ENCODE data around the gene RAB40C. TPM values are rescaled to one million over a fixed set of nuclear protein-coding genes. Genes with fewer than 3 reads are reported as not detected.

RAB40C gene
- total RNA-seq, 1 donor from 2014 or later, result 17.6 TPM

DNA sequence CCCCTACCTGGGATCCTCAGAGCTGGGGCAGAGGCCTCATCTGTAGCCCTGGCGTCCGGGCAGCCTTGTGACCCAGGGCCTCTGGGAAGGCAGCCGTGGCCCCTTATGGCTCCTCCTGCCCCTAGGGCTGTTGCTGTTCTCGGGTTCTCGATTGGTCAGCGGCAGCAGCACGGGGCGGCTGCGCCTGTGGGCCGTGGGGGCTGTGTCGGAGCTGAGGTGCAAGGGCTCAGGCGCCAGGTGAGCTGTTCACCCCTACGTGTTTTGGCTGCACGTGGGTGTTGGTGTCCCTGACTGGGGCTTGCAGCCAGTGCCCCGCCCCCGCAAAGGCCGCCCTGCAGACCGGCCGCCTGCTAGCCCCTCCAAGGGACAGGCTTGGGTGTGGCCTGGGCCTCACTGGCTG is 72.2 kb downstream of the RAB40C start:
- intact Hi-C loops (cut with micrococcal nuclease), result loop anchor here (10.0 kb wide), 1 partner anchor 277 kb away; the partner anchor contains the start of gene PGAP6

DNA sequence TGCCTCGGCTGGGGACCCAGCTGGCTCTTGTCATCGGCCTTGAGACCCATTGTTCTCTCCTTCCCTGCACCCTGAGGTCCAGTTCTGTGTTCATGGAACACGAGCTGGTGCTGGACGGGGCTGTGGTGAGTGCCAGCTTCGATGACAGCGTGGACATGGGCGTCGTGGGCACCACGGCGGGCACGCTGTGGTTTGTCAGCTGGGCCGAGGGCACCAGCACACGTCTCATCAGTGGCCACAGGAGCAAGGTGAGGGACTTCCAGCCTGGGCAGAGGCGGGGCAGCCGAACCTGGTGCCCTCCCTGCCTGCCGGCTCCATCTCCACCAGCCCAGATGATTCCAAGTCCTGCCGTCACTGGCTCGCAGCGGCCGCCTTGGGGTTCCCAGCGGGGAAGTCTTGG is 72.7 kb downstream of the RAB40C start:
- intact Hi-C loops (cut with micrococcal nuclease), result loop anchor here (10.0 kb wide), 1 partner anchor 278 kb away; the partner anchor contains the start of gene PGAP6

DNA sequence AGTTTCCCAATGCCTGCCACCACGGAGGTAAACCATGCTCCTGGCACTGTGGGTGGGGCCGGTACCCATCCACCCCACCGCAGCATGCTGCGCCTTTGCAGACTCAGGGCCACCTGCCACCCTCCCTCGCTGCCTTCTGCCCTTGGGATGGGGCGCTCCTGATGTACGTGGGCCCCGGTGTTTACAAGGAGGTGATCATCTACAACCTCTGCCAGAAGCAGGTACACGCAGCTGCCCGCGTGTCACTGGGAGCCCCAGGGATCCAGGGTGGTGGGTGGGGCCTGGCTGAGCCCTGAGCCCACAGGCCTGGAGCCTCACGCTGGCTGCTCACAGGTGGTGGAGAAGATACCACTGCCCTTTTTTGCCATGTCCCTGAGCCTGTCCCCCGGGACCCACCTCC is 76.7 kb downstream of the RAB40C start:
- intact Hi-C loops (cut with micrococcal nuclease), result loop anchor here (5.0 to 10.0 kb wide), 2 partner anchors 139 to 282 kb away; partner anchors contain the start of genes CAPN15 and PGAP6

DNA sequence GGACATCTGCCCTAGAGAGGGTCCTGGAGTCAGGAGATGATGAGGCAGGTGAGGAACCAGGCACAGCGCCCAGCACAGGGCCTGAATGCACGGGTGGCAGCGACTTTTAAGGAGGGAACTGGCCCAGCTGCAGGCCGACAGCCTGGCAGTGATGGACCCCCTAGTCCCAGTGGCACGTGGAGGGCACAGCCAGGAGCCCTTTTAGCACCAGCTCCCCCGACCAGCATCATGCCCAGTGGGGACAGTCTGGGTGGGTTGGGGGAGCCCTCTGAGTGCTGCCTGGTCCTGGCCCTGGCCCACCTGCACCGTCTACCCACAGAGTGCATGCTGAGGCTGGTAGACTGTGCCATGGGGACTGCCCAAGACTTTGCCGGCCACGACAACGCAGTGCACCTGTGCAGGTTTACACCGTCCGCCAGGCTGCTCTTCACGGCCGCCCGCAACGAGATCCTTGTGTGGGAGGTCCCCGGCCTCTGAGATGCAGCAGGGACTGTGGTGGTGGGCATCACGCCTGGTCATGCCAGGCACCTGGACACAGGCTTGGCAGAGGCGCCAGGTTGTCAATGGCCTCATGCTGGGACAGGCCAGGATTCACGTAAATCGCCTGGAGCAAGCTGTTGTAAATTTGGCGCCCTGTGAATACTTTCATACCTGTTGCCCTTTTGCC is 77.4 kb downstream of the RAB40C start:
- intact Hi-C loops (cut with micrococcal nuclease), result loop anchor here (5.0 to 10.0 kb wide), 2 partner anchors 140 to 282 kb away; partner anchors contain the start of genes CAPN15 and PGAP6

DNA sequence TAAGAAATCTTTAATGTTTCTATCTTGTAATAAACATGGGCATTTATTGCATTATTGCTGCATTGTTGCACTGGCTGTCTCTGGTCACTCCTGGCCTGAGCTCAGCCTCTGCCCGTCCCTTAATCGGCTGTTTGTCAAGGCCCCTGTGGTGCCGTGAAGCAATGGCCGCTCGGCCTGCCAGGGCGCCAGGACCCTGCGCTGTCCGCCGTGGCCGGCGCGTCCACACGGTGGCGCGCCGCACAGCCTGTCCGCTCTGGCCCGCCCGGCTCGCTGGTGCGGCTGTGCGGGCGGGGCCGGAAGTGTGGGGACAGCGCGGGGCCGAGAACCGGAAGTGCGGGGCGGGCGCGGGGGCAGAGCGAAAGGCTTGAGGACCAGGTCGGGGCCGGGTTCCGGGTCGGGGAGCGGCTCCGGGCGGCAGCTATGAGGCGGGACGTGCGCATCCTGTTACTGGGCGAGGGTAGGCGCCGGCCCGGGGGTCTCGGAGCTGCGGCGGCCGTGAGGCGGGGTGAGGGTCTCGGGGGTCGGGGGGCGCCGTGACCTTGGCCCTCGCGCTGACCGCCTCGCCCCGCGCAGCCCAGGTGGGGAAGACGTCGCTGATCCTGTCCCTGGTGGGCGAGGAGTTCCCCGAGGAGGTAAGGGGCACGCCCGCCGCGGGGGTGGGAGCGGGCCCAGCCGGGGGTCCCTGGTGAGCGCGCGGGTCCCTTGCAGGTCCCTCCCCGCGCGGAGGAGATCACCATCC is 78.1 kb downstream of the RAB40C start, which contains the start of gene RHOT2:
Gene RHOT2 (plus strand): TSS at position 353 of the 739 bp plus-strand sequence. CDS start 68 bp downstream, at position 421.
- intact Hi-C loops (cut with micrococcal nuclease), result loop anchor here (1.0 to 10.0 kb wide), 6 partner anchors 11 to 283 kb away; partner anchors contain the start of genes CAPN15, JMJD8, PGAP6 and WDR90

DNA sequence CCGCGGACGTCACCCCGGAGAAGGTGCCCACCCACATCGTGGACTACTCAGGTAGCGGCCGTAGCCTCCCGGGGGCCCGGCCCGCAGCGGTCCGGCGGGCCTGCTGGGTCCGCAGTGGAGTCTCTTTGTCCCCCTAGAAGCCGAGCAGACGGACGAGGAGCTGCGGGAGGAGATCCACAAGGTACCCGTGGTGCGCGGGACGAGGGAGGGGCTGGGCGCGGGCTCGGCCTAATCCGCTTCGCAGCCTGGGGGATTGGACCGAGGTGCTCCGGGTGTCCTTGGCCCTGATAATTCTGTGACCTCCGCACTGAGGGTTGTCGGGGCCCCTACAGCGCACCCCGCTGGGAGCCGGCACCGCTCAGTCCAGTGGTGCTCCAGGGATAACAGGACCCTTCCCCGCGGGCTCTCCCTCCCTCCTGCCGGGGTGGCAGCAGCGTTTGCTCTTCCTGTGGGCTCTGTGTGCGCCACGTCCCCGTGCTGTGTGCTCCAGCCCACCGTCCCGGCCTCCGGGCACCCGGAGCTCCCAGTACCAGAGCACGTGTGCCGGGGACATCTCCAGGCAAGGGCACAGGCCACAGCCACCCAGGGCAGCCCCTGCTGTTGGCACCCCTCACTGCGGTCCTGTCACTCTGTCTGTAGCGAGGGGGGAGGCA is 78.8 kb downstream of the RAB40C start:
- intact Hi-C loops (cut with micrococcal nuclease), result loop anchor here (1.0 to 10.0 kb wide), 6 partner anchors 11 to 284 kb away; partner anchors contain the start of genes CAPN15, JMJD8, PGAP6 and WDR90

DNA sequence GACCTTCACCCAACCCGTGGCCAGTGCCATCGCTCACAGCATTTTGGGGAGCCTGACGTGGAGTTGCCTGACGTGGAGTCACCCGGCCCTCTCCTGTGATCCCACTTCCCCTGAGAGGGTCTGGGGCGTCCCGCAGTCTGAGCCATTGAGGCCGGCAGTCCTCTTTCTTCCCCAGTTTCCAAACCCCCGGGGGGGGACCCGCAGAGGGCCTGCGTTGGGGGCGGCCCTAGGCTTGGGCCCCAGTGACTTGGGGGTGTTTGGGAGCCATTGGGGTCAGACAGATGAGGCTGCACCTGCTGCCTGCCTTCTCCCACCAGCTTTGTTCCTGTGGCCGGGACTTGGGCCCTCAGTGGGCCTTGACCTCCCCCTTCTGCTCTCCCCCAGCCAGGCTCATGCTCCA is 79.8 kb downstream of the RAB40C start:
- intact Hi-C loops (cut with micrococcal nuclease), result loop anchor here (5.0 to 10.0 kb wide), 2 partner anchors 142 to 285 kb away; partner anchors contain the start of genes CAPN15 and PGAP6

DNA sequence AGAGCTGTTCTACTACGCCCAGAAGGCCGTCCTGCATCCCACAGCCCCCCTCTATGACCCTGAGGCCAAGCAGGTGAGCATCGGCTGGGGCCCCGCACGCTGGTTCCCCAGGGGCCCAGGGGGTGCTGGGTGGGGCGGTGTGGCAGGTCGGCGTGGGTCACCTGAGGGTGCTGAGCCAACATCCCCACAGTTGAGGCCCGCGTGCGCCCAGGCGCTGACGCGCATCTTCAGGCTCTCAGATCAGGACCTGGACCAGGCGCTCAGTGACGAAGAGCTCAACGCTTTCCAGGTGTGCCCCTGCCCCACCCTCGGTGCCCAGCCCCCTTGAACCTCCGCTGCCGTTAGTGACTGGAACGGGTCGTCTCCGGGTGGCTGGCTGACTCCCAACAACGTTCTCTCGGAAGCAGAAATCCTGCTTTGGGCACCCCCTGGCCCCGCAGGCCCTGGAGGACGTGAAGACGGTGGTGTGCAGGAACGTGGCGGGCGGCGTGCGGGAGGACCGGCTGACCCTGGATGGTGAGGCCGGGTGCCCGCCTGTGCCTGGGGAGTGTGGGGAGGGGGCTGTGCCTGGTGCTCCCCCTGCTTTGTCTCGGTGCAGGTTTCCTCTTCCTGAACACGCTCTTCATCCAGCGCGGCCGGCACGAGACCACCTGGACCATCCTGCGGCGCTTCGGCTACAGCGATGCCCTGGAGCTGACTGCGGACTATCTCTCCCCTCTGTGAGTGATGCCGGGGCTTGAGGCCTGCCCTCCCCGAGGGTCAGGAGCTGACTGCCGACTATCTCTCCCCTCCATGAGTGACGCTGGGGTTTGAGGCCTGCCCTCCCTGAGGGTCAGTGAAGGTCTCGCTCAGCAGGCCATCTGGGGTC is 80.9 kb downstream of the RAB40C start:
- intact Hi-C loops (cut with micrococcal nuclease), result no loop called here

DNA sequence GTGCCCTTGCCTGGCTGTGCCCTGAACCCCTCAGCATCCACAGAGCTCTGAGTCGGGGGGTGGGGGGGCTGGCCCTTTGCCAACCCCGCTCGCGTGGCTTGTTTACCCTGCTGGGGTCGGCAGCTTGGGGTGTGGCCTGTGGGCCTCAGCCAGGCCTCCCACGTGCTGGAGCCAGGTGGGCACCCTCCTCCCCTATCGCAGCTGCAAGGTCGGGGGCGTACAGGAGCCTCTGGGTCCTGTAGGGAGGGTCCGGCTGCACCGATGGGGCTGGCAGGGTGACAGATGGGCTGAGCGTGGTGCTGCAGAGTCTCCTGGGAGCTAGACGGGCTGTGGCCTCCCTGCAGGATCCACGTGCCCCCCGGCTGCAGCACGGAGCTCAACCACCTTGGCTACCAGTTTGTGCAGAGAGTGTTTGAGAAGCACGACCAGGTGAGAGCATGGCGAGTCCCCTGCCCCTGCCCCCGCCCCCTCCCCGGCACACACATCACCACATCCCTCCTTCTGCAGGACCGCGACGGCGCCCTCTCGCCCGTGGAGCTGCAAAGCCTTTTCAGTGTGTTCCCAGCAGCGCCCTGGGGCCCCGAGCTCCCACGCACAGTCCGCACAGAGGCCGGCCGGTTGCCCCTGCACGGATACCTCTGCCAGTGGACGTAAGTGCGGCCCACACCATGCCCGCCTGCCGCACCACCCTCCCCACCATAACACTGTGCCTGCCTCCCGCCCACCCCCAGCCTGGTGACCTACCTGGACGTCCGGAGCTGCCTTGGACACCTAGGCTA is 81.7 kb downstream of the RAB40C start:
- intact Hi-C loops (cut with micrococcal nuclease), result no loop called here

DNA sequence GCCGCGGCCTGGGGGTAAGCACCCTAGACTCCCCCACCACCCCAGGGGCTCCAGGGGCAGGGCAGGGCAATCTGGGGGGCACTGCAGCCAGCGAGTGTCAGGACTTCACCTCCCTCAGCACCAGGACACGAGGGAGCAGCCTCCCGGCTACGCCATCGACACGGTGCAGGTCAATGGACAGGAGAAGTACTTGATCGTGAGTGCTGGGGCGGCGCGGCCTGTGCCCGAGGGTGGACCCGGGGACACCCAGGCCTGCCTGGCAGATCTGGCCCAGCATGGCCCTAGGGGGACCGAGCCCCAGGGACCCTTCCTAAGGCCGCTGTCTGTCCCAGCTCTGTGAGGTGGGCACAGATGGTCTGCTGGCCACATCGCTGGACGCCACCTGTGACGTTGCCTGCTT is 82.5 kb downstream of the RAB40C start:
- intact Hi-C loops (cut with micrococcal nuclease), result no loop called here

DNA sequence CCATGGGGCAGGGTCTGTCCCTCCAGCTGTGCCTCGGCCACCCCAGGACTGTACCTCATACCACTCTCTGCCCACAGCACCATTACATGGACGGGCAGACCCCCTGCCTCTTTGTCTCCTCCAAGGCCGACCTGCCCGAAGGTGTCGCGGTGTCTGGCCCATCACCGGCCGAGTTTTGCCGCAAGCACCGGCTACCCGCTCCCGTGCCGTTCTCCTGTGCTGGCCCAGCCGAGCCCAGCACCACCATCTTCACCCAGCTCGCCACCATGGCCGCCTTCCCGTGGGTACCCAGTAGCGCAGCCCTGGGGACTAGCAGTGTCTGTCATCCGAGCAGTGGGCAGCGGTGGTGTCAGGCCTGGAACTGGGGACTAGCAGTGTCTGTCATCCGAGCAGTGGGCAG is 83.0 kb downstream of the RAB40C start:
- intact Hi-C loops (cut with micrococcal nuclease), result no loop called here

DNA sequence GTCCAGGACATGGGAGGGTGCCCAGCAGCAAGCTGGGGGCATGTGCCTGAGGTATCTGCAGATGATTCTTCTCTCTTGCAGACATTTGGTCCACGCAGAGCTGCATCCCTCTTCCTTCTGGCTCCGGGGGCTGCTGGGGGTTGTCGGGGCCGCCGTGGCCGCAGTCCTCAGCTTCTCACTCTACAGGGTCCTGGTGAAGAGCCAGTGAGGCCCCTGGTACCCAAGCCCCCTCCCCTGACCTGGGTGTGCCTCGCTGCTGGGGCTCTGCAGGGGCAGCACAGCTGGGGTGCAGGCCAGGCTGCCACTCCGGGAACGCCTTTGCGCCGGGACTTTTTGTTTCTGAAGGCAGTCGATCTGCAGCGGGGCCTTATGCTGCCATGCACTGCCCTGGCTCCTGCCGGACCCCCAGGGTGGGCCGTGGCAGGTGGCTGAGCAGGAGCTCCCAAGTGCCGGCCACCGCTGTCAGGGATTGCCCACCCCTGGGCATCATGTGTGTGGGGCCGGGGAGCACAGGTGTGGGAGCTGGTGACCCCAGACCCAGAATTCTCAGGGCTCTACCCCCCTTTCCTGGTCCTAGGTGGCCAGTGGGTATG is 83.6 kb downstream of the RAB40C start:
- intact Hi-C loops (cut with micrococcal nuclease), result no loop called here

DNA sequence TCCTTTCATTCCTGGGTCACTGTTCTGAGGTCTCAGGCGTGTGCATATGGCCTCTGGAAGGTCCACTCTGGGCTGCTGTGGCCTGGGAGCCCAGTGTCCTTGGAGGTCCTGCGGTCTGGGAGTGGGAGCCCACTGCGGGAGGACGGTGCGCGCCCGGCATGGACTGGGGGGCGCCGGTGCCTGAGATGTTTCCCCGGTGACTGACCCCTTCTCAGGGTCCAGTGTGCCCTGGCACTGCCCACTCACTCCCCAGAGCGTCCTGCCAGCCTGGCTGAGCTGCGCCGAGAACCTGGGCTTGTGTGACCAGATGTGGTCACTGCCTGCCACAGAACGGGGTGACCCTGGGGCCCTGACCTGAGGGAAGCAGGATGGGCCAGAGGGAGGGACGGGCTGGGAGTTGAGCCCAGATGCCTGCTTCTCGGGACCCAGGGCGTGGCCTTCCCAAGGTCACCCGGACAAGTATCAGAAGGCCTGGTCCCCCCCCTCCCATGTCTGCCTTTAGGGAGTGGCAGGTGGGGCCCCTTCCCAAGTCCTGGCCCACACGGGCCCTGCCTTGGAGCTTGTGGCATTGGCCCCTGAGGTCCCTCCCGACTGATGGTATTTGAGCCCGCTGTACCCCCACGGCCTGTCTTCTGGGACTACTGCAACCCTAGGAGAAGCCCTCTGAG is 84.5 kb downstream of the RAB40C start:
- intact Hi-C loops (cut with micrococcal nuclease), result no loop called here

DNA sequence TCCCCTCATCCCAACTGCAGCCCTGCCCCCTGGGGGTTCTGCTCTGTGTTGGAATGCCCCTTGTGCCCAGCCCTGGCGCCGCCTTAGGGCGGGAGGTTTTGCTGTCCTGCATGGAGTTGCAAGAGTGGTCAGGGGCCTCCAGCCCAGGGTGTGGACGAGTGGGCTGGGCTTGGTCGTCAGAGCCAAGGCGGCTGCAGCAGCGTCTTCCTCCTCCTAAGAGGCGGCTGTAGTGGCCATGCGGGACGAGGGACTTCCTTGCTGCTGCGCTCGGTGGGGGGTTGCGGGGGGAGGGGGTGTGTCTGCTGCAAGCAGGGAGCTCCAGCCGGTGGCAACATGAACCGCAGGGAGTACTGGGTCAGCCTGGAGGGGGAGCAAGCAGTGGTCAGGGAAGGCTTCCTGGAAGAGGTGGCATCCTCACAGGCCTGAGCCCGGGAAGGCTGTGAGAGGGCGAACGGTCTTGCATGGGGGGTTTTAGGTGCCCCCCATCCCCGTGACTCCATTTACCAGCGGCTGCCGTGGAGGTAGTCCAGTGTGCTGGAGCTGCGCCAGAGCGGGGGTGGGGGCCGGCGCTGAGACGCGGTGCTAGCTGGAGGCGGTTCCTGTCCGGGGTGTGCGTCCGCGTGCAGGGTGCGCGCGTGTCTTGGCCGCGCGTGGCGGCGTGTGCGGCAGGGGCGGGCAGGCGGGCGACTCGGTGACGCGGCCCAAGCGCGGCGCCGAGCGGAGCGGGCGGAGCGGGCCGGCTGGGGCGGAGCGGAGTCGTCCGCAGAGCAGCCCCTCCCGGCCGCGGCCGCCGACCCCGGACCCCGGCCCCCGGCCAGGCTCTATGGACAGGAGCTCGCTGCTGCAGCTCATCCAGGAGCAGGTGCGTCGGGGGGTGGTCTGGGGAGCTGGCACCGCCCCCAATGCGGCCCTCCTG is 85.4 kb downstream of the RAB40C start, which contains the start of gene RHBDL1:
Gene RHBDL1 (plus strand): TSS at position 704 of the 916 bp plus-strand sequence. CDS start 120 bp downstream, at position 824.
- intact Hi-C loops (cut with micrococcal nuclease), result no loop called here

DNA sequence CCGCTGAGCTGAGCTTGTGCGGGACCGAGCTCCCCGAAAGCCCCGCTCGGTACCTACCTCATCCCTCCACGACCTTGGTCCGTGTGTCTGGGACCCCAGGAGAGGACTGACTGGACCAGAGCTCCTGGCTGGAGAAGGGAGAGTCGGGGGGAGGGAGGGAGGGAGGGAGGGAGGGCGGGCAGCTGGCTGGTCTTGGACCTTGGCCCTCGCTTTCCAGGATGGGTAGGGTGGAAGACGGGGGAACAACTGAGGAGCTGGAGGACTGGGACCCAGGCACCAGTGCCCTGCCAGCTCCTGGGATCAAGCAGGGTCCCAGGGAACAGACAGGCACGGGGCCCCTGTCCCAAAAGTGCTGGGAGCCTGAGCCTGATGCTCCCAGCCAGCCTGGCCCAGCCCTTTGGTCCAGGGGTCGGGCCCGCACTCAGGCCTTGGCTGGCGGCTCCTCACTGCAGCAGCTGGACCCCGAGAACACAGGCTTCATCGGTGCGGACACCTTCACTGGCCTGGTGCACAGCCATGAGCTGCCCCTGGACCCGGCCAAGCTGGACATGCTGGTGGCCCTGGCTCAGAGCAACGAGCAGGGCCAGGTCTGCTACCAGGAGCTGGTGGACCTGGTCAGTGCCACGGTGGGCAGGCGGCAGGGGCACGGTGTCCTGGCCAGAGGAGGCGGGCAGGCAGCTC is 86.2 kb downstream of the RAB40C start:
- intact Hi-C loops (cut with micrococcal nuclease), result no loop called here

DNA sequence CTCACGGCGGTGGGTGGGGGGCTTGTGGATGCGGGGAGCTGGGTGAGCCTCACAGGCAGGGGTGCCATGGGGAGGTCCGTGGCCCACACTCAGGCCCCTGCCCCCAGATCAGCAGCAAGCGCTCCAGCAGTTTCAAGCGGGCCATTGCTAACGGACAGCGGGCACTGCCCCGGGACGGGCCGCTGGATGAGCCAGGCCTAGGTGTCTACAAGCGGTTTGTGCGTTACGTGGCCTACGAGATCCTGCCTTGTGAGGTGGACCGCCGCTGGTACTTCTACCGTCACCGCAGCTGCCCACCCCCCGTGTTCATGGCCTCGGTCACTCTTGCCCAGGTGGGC is 86.7 kb downstream of the RAB40C start:
- intact Hi-C loops (cut with micrococcal nuclease), result no loop called here

DNA sequence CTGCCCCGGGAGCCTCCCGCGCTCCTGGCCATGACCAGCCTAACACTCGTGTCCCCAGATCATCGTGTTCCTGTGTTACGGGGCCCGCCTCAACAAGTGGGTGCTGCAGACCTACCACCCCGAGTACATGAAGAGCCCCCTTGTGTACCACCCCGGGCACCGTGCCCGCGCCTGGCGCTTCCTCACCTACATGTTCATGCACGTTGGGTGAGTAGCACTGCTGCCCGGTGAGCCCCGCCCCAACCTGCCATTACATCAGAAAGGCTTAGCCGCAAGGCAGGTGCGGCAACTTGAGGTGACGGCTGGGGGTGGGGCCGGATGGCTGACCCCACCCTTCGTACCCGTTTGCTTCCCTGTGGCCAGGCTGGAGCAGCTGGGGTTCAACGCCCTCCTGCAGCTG is 87.0 kb downstream of the RAB40C start:
- intact Hi-C loops (cut with micrococcal nuclease), result no loop called here
